Islet precursor cell (in vitro differentiated cells): ENCODE data around the gene PDCD1.
"Not testable (repeated sequence)": the region's sequence is repeated elsewhere in the genome, so short reads cannot be mapped to it uniquely, and the experiment has no call there.

Experiments used
- DNase-seq: peaks from one replicate; pipeline ENCODE4 v3.0.0-alpha.2; 2018

The PDCD1 gene

DNA sequence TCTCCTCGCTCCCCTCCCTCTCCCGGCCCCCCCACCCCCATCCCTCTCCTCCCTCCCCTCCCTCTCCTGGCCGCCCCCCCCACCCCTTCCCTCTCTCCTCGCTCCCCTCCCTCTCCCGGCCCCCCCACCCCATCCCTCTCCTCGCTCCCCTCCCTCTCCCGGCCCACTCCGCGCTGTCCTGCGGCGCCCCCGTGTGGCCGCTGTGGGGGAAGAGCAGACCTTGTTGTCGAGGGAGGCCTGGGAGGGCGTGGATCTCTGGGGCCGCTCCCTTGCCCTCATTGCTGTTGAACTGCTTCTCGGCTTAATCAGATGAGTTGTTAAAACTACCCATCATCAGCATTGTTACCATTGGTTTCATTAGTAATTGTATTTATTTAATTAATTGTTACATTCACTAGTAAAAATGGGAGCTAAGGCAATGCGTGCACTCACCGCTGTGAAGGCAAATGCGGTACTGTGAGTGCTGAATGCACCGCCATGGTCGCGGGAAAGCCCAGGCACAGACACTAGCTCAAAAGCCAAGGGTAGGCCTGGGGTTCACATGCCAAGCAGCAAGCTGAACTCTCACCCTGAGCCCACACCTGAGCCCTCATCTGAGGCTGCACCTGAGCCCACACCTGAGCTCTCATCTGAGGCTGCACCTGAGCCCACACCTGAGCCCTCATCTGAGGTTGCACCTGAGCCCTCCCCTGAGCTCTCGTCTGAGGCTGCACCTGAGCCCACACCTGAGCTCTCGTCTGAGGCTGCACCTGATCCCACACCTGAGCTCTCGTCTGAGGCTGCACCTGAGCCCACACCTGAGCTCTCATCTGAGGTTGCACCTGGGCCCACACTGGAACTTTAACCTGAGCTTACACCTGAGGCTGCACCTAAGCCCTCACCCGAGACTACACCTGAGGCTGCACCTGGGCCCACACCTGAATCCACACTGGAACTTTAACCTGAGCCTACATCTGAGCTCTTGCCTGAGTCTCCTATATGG lies 19.6 kb upstream of the PDCD1 start:
- peak; percentile 70 for DNase-seq

DNA sequence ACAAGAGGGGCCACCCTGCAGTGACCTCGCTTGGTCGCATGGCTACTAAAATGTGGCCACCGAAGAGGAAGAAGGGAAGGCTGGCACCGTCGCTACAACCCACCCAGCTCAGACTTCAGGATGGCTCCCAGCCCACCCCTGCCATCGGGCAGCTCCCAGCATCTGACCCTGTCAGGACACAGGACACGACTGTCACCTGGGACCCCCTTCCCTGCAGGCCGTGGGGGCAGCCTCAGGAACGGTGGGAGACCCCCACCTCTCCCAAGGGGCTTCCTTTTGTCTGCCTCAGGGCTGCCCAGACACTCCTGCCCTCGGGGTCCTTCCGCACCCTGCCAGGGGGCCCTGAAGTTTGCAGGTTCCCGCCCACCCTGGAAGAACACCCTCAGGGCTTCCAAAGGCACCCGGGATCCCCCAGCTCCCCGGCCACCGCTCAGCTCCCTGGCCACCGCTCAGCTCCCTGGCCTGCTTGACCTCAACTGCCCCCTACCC lies 18.5 kb upstream of the PDCD1 start:
- DNase-seq, result no peak

DNA sequence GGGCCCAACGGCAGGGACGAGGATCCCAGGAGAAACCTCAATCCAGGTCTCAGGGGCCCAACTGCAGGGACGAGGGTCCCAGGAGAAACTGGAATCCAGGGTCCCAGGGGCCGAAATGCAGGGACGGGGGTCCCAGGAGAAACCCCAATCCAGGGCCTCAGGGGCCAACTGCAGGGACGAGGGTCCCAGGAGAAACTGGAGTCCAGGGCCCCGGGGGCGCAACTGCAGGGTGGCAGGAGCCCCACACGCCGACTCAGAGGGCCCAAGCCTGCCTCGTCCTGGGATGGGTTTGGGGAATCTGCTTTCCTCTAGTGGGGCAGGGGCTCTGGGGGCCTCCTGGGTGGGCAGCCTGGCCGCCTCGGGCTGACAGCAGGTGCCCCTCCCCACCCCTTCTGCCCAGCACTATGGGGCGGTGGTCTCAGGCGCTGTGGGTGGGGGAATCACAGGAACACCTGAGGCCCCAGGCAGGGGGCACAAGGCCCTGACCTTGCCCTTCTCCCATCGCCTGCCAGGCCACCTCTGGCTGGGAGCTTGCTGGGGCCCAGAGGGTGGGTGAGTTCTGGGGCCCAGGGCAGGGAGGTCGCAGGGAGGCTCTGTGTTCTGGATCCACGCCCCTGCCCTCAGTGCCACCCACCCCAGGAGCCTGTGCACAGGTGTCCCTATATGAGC lies 18.0 kb upstream of the PDCD1 start:
- DNase-seq, result no peak

DNA sequence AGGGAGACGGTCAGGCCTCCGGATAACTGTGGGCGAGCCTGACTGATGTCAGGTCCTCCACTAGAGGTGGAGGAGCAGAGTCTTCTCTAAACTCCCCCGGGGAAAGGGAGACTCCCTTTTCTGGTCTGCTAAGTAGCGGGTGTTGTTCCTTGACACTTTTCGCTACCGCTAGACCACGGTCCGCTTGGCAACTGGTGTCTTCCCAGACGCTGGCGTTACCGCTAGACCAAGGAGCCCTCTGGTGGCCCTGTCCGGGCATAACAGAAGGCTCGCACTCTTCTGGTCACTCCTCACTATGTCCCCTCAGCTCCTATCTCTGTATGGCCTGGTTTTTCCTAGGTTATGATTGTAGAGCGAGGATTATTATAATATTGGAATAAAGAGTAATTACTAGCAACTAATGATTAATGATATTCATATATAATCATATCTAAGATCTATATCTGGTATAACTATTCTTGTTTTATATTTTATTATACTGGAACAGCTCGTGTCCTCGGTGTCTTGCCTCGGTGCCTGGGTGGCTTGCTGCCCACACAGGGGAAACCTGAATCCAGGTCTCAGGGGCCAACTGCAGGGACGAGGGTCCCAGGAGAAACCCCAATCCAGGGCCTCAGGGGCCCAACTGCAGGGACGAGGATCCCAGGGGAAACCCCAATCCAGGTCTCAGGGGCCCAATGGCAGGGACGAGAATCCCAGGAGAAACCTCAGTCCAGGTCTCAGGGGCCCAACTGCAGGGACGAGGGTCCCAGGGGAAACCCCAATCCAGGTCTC lies 17.2 kb upstream of the PDCD1 start:
- DNase-seq, result not testable (repeated sequence)

DNA sequence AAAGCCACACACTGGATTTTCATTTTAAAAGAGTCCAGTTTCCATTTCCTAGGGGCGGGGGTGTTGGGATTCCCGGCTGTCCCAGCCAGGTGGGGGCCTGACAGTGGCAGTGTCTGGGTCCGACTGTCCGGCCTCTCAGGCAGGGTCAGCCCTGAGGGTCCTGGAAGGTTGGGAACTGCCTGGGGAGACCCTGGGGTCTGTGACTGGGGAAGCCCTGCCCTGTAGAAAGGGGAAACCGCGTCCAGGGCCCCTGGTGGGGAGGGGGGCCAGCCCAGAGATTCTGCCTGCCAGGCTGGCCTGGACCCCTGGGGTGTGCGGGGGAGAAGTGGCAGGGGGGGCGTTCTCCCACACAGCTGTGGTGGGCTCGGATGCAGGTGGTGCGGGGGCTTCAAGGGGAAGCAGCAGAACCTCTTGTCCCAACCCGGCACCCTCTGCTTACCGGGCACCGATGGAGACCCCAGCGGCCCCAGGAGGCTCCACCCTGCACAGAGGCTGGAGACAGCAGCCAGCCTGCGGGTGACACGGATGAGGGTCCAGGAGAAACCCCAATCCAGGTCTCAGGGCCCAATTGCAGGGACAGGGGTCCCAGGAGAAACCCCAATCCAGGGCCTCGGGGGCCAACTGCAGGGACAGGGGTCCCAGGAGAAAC lies 15.7 kb upstream of the PDCD1 start:
- DNase-seq, result no peak

DNA sequence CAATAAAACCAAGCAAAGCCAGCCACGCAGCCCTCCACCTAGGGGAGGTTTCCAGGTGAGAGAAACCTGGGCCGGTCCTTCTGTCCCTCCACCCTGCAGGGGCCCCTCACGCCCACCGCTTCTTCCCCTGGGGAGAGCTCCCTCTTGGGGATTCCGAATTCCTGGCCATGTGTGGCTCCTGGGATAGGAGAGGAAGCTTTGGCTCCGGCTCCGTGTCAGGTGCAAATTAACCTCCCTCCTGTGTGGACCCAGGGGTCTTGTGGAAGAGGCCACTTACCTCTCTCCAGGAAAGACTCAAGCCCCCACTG lies 15.1 kb upstream of the PDCD1 start:
- no peak for DNase-seq

DNA sequence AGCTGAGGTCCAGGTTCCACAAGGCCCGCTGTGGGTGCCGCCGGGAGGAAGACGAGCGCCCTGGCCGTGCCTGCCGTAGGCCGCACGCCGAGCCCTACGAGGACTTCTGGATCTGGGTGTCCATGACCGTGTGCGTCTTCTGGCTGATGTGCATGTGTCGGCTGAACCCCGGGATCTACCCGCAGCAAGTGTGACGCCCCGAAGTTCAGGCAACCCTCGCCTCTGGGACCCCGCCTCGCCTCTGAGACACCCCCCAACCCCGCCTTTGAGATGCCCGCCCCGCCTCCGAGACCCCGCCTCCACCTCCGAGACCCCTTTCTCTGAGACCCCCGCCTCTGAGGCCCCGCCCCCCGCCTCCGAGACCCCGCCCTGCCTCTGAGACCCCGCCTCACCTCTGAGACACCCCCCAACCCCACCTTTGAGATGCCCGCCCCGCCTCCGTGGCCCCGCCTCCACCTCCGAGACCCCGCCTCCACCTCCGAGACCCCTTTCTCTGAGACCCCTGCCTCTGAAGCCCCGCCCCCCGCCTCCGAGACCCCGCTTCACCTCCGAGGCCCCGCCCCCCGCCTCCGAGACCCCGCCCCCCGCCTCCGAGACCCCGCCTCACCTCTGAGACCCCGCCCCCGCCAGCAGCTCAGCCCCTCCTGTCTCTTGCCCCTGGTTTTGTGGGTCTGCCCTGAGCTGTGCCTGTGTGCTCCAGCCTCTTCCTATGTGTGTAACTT lies 14.5 kb upstream of the PDCD1 start:
- no peak for DNase-seq

DNA sequence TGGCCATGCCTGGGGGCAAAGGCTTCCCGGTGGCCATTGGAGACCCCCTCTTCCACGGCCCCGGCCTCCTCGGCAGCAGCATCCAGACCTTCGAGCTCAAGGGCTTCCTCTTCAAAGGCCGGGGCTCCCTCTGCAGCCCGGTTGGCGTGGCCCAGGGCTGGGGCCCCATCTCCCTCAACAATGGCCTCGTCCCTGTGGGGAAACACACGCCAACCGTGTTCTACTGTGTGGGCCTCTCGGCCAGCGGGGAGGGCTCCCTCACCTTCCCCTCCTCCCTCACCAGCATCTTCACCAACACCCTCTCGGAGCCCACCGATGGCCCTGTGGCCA lies 13.6 kb upstream of the PDCD1 start:
- no peak for DNase-seq

DNA sequence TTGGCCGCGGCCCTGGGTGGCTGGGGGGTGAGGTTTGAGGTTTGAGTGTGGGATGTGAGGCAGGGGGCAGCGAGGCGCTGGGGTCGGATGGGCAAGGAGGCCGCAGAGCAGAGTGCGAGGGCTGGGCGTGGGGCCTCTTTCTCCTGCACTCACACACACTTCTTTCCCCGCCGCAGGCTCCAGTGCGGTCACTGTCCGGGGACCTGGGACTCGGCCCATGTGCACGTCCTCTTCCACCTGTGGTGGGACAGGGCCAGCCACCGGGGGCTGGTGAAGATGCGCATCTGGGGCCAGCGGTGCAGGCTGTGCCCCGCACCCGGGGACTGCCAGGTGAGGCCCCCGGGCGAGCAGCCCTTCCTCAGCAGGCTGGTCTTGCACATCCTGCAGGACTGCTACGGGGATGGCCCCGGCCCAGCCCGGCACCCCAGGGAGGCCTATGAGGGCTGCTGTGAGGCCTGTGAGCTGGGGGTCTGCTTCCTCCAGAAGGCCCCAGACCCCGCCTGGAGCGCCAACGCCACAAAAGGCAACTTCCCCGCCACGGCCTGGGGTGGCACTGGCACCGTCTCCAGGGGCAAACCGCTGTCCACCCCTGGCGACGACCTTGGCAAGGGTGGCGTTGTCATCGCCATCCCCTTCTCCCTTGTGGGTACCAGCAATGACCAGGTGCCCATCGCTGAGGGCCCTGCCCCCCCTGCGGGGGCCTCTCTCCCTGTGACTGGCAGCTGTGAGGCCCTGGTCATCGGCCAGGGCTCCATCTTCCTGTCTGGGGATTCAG lies 13.0 kb upstream of the PDCD1 start:
- DNase-seq, result no peak

DNA sequence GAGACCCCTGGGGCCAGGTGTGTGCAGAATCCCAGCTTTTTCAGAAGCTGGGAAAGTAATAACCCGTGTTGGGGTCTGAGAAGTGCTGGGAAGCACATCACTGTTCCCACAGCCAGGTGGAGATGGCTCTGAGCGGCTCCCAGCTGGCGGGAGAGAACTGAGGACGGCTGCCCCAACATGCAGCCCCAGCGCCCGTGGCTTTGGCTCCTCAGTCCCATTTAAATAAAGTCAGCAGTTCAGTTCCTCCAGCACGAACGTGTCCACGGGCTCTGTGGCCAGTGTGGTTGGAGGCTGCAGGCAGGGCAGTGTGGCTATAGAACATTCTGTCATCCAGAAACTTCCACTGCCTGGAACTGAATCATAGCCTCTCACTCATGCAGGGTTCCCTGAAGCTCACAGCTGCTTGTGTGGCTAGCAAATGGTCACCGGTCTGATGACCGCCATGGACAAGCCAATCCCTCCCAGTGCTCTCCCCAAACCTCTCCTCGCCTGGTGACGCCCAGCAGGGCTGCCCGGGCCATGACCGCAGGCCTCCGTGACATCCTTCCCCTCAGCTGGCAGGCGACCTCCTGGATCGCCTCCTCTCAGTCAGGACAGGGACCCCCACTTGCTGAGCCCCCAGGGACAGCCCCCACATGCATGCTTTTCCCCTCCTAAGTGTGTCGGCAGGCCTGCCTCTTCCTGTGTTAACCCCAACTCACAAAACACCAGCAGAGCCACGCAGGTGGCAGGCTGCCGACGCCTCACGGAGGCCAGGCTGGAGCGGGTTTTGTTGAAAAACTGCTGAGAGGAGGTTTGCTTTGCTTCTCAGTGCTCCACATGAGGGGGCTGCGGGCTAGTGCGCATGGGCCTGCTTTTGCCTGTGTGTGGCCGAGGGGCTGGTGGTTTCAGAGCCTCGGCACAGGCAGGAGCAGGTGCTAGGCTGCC lies 12.2 kb upstream of the PDCD1 start:
- DNase-seq, result no peak

DNA sequence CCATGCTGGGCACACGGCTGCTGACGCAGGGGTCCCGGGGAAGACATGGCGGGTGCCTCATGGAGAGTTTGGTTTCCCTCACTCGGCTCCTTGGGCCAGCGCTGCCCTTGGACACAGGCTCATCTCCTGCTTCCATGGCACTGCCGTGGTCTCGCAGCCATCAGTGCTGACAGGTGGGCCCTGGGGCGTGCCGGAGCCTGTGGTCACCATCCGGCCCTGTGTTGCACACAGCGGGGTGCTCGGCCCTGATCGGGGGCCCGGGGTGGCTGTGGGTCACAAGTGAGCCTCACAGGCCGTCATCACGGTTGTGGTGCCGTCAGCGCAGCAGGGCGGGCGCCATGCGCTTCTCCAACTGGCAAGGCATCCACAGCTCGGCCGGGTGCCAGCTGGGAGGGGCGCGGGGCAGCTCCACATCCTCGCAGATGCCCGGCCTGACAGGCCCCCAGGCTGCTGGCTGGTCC lies 11.4 kb upstream of the PDCD1 start:
- no peak for DNase-seq

DNA sequence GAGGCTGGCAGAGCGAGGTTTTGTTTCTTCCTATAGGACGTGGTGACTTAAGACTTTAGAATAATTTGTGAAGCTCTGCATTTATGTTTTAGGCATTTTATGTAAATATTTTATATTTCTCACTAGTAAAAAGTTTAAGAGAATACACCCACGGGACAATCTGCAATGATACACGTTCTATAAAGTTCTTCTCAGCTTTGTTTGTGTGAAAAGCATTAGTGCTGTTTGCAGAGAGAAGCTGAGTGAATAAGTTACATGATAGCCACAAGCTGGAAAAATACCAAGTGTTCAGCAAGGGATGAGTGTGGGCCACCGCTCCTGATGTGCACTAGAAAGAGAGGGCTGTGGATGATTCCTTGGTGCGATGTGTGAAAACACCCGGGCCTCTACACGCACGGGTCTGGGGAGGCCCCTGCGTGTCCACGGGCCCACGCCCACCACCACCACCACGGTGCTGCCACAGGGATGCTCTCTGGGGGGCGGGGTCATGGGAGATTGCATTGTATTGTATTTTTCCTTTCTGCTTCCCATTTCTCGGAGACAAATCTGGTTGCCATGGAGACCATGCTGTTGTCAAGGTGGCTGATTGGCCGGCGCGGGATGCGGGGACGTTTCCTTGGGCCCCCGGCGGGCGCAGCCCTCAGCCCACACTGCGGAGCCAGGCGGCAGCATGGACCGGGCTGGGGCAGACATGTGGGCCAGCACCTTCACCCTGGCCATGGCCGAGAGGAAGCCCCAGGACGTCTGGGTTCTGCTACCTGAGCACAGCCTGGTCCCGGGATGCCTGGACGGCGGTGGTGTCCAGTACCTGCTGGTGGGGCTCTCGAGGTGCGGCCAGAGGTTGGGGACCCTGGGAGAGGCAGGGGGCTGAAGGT lies 10.6 kb upstream of the PDCD1 start, which contains the start of gene RTP5:
Gene RTP5, plus strand, starts transcription at position 643 of the 875 bp plus-strand sequence. Its CDS starts 28 bp downstream, at position 671.
- no peak for DNase-seq

DNA sequence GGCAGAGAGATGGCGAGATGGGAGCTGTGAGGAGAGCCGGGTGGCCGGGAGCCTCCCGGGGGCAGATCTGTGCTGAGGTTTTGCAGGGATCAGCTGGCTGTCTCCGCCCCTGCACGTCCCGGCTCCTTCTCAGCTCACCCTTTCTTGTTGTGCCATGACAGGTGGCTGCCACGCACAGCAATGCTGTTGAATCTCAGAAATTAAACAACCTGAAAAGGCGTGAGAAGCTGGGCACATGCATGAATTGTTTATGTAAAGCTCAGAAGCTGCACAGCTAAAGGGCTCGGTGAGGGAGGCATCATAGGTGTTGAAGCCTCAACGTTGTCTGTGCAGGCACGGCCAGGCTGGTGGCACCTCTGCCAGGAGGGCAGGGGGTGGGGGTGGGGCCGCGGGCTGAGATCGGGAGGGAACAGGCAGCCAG lies 10.0 kb upstream of the PDCD1 start:
- DNase-seq, result no peak

DNA sequence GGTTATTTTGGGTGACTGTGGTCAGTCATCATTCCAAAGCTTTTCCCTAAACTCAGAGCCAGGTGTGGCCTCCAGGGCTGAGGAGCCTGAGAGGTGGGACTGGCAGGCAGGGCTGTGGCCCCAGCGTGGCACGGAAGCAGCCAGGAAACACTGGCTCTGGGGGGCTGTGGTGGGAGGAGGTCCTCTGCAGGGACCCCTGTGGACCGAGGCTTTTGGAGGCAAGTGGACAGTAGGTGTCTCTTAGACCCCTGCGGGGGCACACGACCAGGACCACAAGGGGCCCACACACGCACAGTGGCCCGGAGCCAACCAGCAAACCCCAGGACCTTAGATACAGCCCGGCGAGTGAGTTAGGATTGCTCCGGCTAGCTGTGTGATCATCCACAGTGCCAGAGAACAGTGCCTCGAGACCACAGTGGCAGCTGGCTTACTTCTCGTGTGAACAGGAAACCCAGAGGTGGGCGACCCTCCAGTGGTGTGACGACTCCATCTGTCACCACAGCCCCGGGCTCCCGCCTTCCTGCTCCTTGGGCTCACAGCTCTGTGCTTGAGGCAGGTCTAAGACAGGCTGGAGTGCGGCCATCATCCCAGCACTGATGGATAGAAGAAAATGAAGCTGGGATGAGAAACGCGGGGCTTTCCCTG lies 9.2 kb upstream of the PDCD1 start:
- no peak for DNase-seq

DNA sequence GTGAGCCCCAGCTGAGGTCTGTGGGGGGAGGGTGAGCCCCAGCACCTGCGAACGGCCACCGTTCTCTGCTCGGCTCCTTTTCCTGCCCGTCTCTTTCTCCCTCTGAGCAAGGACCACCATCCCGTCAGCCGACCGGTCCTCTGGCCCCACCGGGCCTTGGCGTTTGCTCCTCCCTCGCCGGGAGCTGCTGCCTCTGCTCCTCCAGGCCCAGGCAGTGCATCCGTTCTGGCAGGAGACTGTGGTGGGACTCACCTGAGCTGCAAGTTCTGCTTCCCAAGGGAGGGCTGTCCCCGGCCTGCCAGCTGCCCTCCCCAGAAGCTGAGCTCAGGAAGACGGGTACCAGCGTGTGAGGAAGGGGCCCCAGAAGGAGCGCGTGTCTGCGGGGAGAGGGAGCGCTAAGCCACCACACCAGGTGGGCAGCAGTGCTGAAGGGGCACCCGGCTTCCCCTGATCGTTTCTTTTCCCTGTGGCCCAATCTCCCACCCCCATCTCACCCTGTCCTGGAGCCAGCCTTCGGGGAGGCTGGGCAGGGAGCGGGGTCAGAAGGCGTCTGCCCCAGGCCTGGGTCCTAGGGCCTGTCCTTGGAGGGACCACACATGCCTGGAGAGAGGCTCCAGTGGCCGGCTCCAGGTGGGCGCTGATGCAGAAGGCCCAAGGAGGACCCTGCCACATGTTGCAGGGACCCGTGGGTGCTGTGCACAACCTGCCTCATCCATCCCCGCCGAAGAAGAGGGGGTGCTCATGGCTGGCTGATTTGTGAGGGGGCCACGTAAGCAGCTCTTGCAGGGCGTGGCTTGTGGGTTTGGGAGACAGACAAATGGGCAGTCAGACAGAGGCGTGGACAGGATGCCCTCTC lies 8.3 kb upstream of the PDCD1 start:
- no peak for DNase-seq

DNA sequence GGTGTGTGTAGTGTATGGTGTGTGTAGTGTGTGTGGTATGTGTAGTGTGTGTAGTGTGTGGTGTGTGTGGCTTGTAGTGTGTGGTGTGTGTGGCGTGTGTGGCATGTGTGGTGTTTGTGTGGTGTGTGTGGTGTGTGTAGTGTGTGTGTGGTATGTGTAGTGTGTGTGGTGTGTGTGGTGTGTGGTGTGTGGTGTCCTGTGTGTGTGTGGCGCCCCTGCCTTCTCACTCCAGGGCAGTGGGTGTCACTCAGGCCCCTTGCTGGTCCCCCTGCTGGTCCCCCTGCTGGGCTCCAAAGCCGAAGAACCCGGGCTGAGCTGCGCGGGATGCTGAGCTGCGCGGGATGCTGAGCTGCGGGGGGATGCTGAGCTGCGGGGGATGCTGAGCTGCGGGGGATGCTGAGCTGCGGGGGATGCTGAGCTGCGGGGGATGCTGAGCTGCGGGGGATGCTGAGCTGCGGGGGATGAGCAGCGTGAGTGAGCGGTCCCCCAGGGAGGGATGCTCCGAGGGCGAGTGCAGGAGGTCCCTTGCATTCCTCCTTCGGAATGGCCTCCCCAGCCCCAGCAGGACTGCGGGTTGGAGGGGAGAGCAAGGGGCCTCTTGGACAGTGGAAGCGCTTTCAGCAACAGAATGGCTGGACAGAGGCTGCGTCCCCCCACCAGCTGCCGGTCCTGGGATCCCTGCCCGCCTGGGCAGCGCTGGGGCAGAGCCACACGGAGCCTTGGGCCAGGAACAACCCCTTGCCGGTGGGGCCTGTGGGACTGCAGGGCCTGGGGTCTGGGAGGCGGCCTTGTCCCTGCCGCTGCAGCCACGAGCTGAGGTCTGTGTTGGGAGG lies 7.5 kb upstream of the PDCD1 start:
- no peak for DNase-seq
